H1 (cell line): Measurements from ENCODE around the gene TMEM202. TPM values are rescaled to one million over a fixed set of nuclear protein-coding genes. Genes with fewer than 3 reads are reported as not detected.

Experiments
- CTCF ChIA-PET: fragments of 300-600 bp; sonication (Branson Sonifier 250); formaldehyde crosslinking; loops from one replicate; lab custom pipeline; 2021; ENCODE audit not compliant: partially characterized antibody; lab: Charles Lee
- POLR2A ChIA-PET: fragments of 300-600 bp; sonication (Branson Sonifier 250); formaldehyde crosslinking; loops from one replicate; lab custom pipeline; 2021; ENCODE audit warnings: inconsistent platforms; ENCODE audit not compliant: partially characterized antibody; lab: Charles Lee
- DNase-seq, 2 experiments: peaks; one replicate each; pipeline versions ENCODE4 v3.0.0 to v3.0.0-alpha.2; 2010 to 2022; ENCODE audit warnings: low spot score in 2 of 2, low read depth in 1 of 2, mixed read lengths in 1 of 2
- FAIRE-seq: peaks from 2 replicates; lab custom pipeline; 2011; peaks lifted over from hg19 to GRCh38; lab: Jason Lieb, UNC
- H2AFZ ChIP-seq: 2 replicates; pipeline ENCODE4 v1.8.1; 2012; ENCODE audit warnings: low read length, inconsistent platforms
- H2AK5ac ChIP-seq: 2 replicates; pipeline ENCODE4 v1.6.1; 2013; ENCODE audit warnings: low read depth, low read length
- H2BK120ac ChIP-seq: replicated peaks from 2 replicates; pipeline ENCODE3; 2013; ENCODE audit warnings: low read depth, low read length, inconsistent platforms
- H2BK12ac ChIP-seq: 2 replicates; pipeline ENCODE4 v1.6.1; 2013; ENCODE audit warnings: low read depth, low read length
- H2BK15ac ChIP-seq: 2 replicates; pipeline ENCODE4 v1.6.1; 2013; ENCODE audit warnings: low read length
- H2BK20ac ChIP-seq: 2 replicates; pipeline ENCODE4 v1.6.1; 2013; ENCODE audit warnings: low read length
- H2BK5ac ChIP-seq: 2 replicates; pipeline ENCODE4 v1.6.1; 2013; ENCODE audit warnings: low read depth, low read length
- H3K14ac ChIP-seq: 2 replicates; pipeline ENCODE4 v1.6.1; 2013; ENCODE audit warnings: inconsistent platforms; ENCODE audit not compliant: insufficient read length
- H3K18ac ChIP-seq: 2 replicates; pipeline ENCODE4 v1.6.1; 2013; ENCODE audit warnings: low read length; ENCODE audit errors: extremely low read depth
- H3K23ac ChIP-seq: 2 replicates; pipeline ENCODE4 v1.6.1; 2013; ENCODE audit warnings: inconsistent platforms; ENCODE audit not compliant: insufficient read length
- H3K23me2 ChIP-seq: 2 replicates; pipeline ENCODE4 v1.6.1; 2013; ENCODE audit warnings: low read depth, low read length
- H3K27ac ChIP-seq: 2 replicates; pipeline ENCODE4 v1.6.1; 2011; ENCODE audit warnings: low read depth, low read length, inconsistent platforms
- H3K27me3 ChIP-seq, 4 experiments: replicated peaks in 1 of 4; 1 replicate in 1 of 4; 2 replicates in 3 of 4; pipeline versions ENCODE4 v1.6.1 to v1.8.1; 2011 to 2013; ENCODE audit warnings: low read length in 3 of 4, mild to moderate bottlenecking in 3 of 4, inconsistent platforms in 2 of 4, mixed read lengths in 2 of 4, moderate library complexity in 1 of 4; ENCODE audit not compliant: control insufficient read depth in 3 of 4, insufficient read depth in 3 of 4; ENCODE audit errors: extremely low read depth in 1 of 4
- H3K36me3 ChIP-seq, 4 experiments: 2 replicates each; pipeline versions ENCODE4 v1.6.1 to v1.8.1; 2011 to 2013; ENCODE audit warnings: mild to moderate bottlenecking in 4 of 4, low read length in 3 of 4, moderate library complexity in 2 of 4, control low read depth in 1 of 4, inconsistent platforms in 1 of 4; ENCODE audit not compliant: insufficient read depth in 4 of 4, control insufficient read depth in 2 of 4
- H3K4ac ChIP-seq: replicated peaks from 2 replicates; pipeline ENCODE3; 2013; ENCODE audit warnings: low read length, low read depth, mixed read lengths, inconsistent platforms; ENCODE audit not compliant: insufficient read length
- H3K4me1 ChIP-seq, 4 experiments: replicated peaks in 1 of 4; 1 replicate in 1 of 4; 2 replicates in 3 of 4; pipeline versions ENCODE4 v1.6.1 to v1.8.1; 2011 to 2013; ENCODE audit warnings: low read length in 3 of 4, inconsistent platforms in 2 of 4, mixed read lengths in 1 of 4; ENCODE audit not compliant: insufficient read depth in 4 of 4, control insufficient read depth in 3 of 4
- H3K4me2 ChIP-seq, 2 experiments: 2 replicates each; pipeline versions ENCODE4 v1.6.1 to v1.8.1; 2011 to 2013; ENCODE audit warnings: low read depth in 2 of 2, low read length in 2 of 2, control low read depth in 1 of 2, inconsistent platforms in 1 of 2, mild to moderate bottlenecking in 1 of 2; ENCODE audit not compliant: insufficient read depth in 1 of 2
- H3K4me3 ChIP-seq, 4 experiments: fragments of 200-600, 300-600 bp in 1 of 4; sonication (generic), shearing (Covaris generic), sonication (Bioruptor Twin) in 1 of 4; 2 replicates each; pipeline versions ENCODE4 v1.5.1 to v1.8.1; 2011 to 2016; ENCODE audit warnings: low read length in 4 of 4, low read depth in 3 of 4, control low read depth in 2 of 4, inconsistent platforms in 2 of 4, mild to moderate bottlenecking in 2 of 4, mixed read lengths in 1 of 4, moderate library complexity in 1 of 4; ENCODE audit not compliant: insufficient read depth in 2 of 4; ENCODE audit errors: extremely low read depth in 1 of 4
- H3K56ac ChIP-seq: replicated peaks from 2 replicates; pipeline ENCODE3; 2013; ENCODE audit warnings: low read depth, mild to moderate bottlenecking, mixed read lengths, low read length, inconsistent platforms; ENCODE audit not compliant: insufficient read length
- H3K79me1 ChIP-seq: 2 replicates; pipeline ENCODE4 v1.6.1; 2013; ENCODE audit warnings: low read depth, low read length, control low read depth
- H3K79me2 ChIP-seq, 2 experiments: 2 replicates each; pipeline versions ENCODE4 v1.6.1 to v1.8.1; 2012 to 2013; ENCODE audit warnings: low read length in 2 of 2, mild to moderate bottlenecking in 2 of 2, inconsistent platforms in 1 of 2; ENCODE audit not compliant: insufficient read depth in 2 of 2, control insufficient read depth in 1 of 2
- H3K9ac ChIP-seq, 4 experiments: replicated peaks in 1 of 4; 1 replicate in 1 of 4; 2 replicates in 3 of 4; pipeline versions ENCODE4 v1.6.1 to v1.8.1; 2011 to 2013; ENCODE audit warnings: low read depth in 3 of 4, low read length in 3 of 4, control low read depth in 2 of 4, mild to moderate bottlenecking in 2 of 4, moderate library complexity in 2 of 4, inconsistent platforms in 1 of 4; ENCODE audit errors: extremely low read depth in 1 of 4
- H3K9me3 ChIP-seq, 2 experiments: 2 replicates each; pipeline versions ENCODE4 v1.6.1 to v1.8.1; 2012 to 2013; ENCODE audit warnings: mild to moderate bottlenecking in 2 of 2, moderate library complexity in 2 of 2, control low read depth in 1 of 2, inconsistent platforms in 1 of 2, low read depth in 1 of 2, low read length in 1 of 2, mixed read lengths in 1 of 2; ENCODE audit not compliant: insufficient read depth in 2 of 2
- H4K20me1 ChIP-seq, 2 experiments: replicated peaks in 1 of 2; 2 replicates each; pipeline versions ENCODE3 to v1.8.1; 2011 to 2013; ENCODE audit warnings: inconsistent platforms in 2 of 2, low read length in 2 of 2, mild to moderate bottlenecking in 1 of 2; ENCODE audit not compliant: insufficient read depth in 2 of 2, control insufficient read depth in 1 of 2
- H4K5ac ChIP-seq: 2 replicates; pipeline ENCODE4 v1.6.1; 2013; ENCODE audit warnings: low read length, low read depth, mixed read lengths, inconsistent platforms; ENCODE audit not compliant: insufficient read length
- H4K8ac ChIP-seq: 2 replicates; pipeline ENCODE4 v1.8.0; 2013; ENCODE audit warnings: mild to moderate bottlenecking, moderate library complexity, low read length, inconsistent platforms; ENCODE audit not compliant: insufficient read depth; ENCODE audit errors: extremely low read depth
- H4K91ac ChIP-seq: replicated peaks from 2 replicates; pipeline ENCODE3; 2013; ENCODE audit warnings: low read length, mixed read lengths, inconsistent platforms; ENCODE audit not compliant: insufficient read length
- CBX5 ChIP-seq: fragments of 300-800, 300-1000 bp; sonication (generic); IDR thresholded peaks from 2 replicates; pipeline ENCODE4 v1.7.1; 2016; ENCODE audit warnings: antibody characterized with exemption, low read length, low read depth
- CHD2 ChIP-seq: IDR thresholded peaks from 2 replicates; pipeline ENCODE4 v1.6.1; 2012; ENCODE audit warnings: low read length, improper control_type of control experiment
- CREB1 ChIP-seq: IDR thresholded peaks from 2 replicates; pipeline ENCODE4 v1.6.1; 2012; ENCODE audit warnings: inconsistent platforms
- CTBP2 ChIP-seq: IDR thresholded peaks from 2 replicates; pipeline ENCODE4 v1.7.0; 2011; ENCODE audit warnings: borderline replicate concordance, mild to moderate bottlenecking, moderate library complexity, mixed read lengths, low read length; ENCODE audit not compliant: insufficient read depth, insufficient read length
- EZH2 ChIP-seq: fragments of 200-600 bp; sonication (generic); IDR thresholded peaks from 2 replicates; pipeline ENCODE4 v1.7.1; 2012; ENCODE audit warnings: low read depth, mild to moderate bottlenecking, moderate library complexity, low read length, inconsistent platforms; ENCODE audit not compliant: severe bottlenecking
- GTF2F1 ChIP-seq: IDR thresholded peaks from 2 replicates; pipeline ENCODE4 v1.6.1; 2012; ENCODE audit warnings: low read depth, low read length, improper control_type of control experiment, borderline replicate concordance
- HDAC6 ChIP-seq: IDR thresholded peaks from one replicate; pipeline ENCODE4 v1.7.1; 2012; ENCODE audit warnings: low read depth, mild to moderate bottlenecking, inconsistent platforms, low read length, moderate library complexity
- JUN ChIP-seq: IDR thresholded peaks from 2 replicates; pipeline ENCODE4 v1.6.1; 2011; ENCODE audit warnings: low read depth, mild to moderate bottlenecking, improper control_type of control experiment, low read length
- NANOG ChIP-seq: IDR thresholded peaks from 2 replicates; pipeline ENCODE4 v1.6.1; 2011; ENCODE audit warnings: low read length, low read depth, mild to moderate bottlenecking, inconsistent platforms; ENCODE audit not compliant: insufficient read depth, poor library complexity, severe bottlenecking
- POLR2A ChIP-seq, 2 experiments: IDR thresholded peaks; 1 replicate in 1 of 2; 2 replicates in 1 of 2; pipeline ENCODE4 v1.6.1; 2011; ENCODE audit warnings: low read depth in 2 of 2, low read length in 2 of 2, mild to moderate bottlenecking in 2 of 2; ENCODE audit errors: control extremely low read depth in 1 of 2
- RXRA ChIP-seq: IDR thresholded peaks from 2 replicates; pipeline ENCODE4 v1.6.1; 2011; ENCODE audit warnings: low read depth, mild to moderate bottlenecking, low read length, moderate library complexity; ENCODE audit not compliant: insufficient read depth
- SRF ChIP-seq: IDR thresholded peaks from 2 replicates; pipeline ENCODE4 v1.6.1; 2011; ENCODE audit warnings: mild to moderate bottlenecking, low read depth, low read length, moderate library complexity
- TBP ChIP-seq: IDR thresholded peaks from 2 replicates; pipeline ENCODE4 v1.6.1; 2011; ENCODE audit warnings: low read depth, low read length, improper control_type of control experiment
- TCF12 ChIP-seq: IDR thresholded peaks from 2 replicates; pipeline ENCODE4 v1.6.1; 2011; ENCODE audit warnings: low read depth, mild to moderate bottlenecking, low read length
- WGBS, 2 experiments: shearing (Covaris generic) in 1 of 2; methylation state at CpG; one replicate each; pipeline versions ENCODE4 v1.1.6 to v1.1.7; 2013 to 2015; ENCODE audit warnings: low lambda C conversion rate in 2 of 2, mixed read lengths in 2 of 2, inconsistent platforms in 1 of 2, low coverage in 1 of 2, missing lambda C conversion rate in 1 of 2; ENCODE audit not compliant: insufficient replicate concordance in 2 of 2, insufficient coverage in 1 of 2, insufficient read length in 1 of 2; ENCODE audit errors: extremely low coverage in 1 of 2, missing lambda C conversion rate in 1 of 2; 5-methylcytosine and 5-hydroxymethylcytosine counted together
- polyA plus RNA-seq, 7 experiments: library from polyadenylated mRNA; depleted of rRNA in 3 of 7; stranded (reverse) in 5 of 7; unstranded in 2 of 7; fragments of >200 nt in 5 of 7; fragments of 200-250 nt in 2 of 7; gene quantifications; 1 replicate in 5 of 7; 2 replicates in 1 of 7; 4 replicates in 1 of 7; pipeline versions ENCODE4 v1.2.1 to v1.2.3, GENCODE V29; 2011 to 2013; ENCODE audit warnings: missing spikeins in 2 of 7, mixed read lengths in 2 of 7
- total RNA-seq: library from RNA; stranded (reverse); fragmentation: NEBNext Ultra II Directional; extraction: Animal tissue kit (Norgen Biotek cat#: 25700); gene quantifications from 2 replicates; pipeline ENCODE4 v1.2.1, GENCODE V29; 2021

Gene TMEM202
- total and polyA plus RNA-seq, 2 of the 8 experiments (the other 6 are each of a cell fraction or from before 2014, with no cell fraction given), result not detected

GRCh38 chr15:72406936-72407335 is 8.8 kb downstream of the TMEM202 start:
- ChIA-PET CTCF (no interaction called here), POLR2A (no interaction called here)
- no peaks in the 10 kb centered on the region for H3K4me1 ChIP-seq
- no peak overlapping the region for H3K9ac ChIP-seq
- H3K4me2 ChIP-seq, result no peak overlapping the region
- H2AK5ac ChIP-seq, result no peak overlapping the region
- H3K18ac ChIP-seq, result no peak overlapping the region
- no peak overlapping the region for H3K23ac ChIP-seq
- no peak overlapping the region for H2BK5ac ChIP-seq
- H3K9me3 ChIP-seq, result no peaks in the 10 kb centered on the region; a peak in 1 of 4 replicates
- no peak overlapping the region for H2AFZ ChIP-seq
- H3K79me1 ChIP-seq, result no peaks in the 10 kb centered on the region
- FAIRE-seq (no peak), DNase-seq (no peak)
- no peak overlapping the region for H2BK12ac ChIP-seq
- peaks cover 0 to 3% (median under 1%) of the 10 kb centered on the region in 4 experiments; a peak in 3 of 7 replicates for H3K27me3 ChIP-seq
- H3K56ac ChIP-seq, result no peak overlapping the region
- H3K27ac ChIP-seq, result no peak overlapping the region
- no peaks in the 10 kb centered on the region for H3K23me2 ChIP-seq
- H4K8ac ChIP-seq, result no peak overlapping the region
- H2BK120ac ChIP-seq, result no peak overlapping the region
- H3K4ac ChIP-seq, result no peak overlapping the region
- no peak overlapping the region for H4K91ac ChIP-seq
- no peaks in the 10 kb centered on the region for H3K36me3 ChIP-seq
- 75% methylated on average over 3 of the region's 3 CpGs; no CpG with 5 or more reads in 1 of the 2 experiments for WGBS, 2 experiments
- H4K20me1 ChIP-seq, result no peaks in the 10 kb centered on the region
- H2BK15ac ChIP-seq, result no peak overlapping the region
- no peak overlapping the region for H3K4me3 ChIP-seq
- H3K79me2 ChIP-seq, result no peaks in the 10 kb centered on the region
- TF ChIP-seq CTBP2 (no peak), EZH2 (no peak), CHD2 (no peak), SRF (no peak), GTF2F1 (no peak), TCF12 (no peak), RXRA (no peak), CBX5 (no peak), CREB1 (no peak), JUN (no peak), HDAC6 (no peak), POLR2A (IDR thresholded peaks at IDR 0.05; ENCODE audit: control extremely low read depth in 1 of 2, low read depth in 2 of 2, low read length in 2 of 2) (no peak), NANOG (no peak), TBP (no peak)
- no peak overlapping the region for H3K14ac ChIP-seq
- H2BK20ac ChIP-seq, result no peak overlapping the region
- H4K5ac ChIP-seq, result no peak overlapping the region
